GM12892 (cell line): ENCODE measurements around the gene AKT1S1.

Experiments used
- POLR2A ChIP-seq: IDR thresholded peaks from 2 replicates; pipeline ENCODE4 v1.6.1; 2011; ENCODE audit warnings: low read depth, low read length, control low read depth
- POLR2AphosphoS5 ChIP-seq: IDR thresholded peaks from 2 replicates; pipeline ENCODE4 v1.6.1; 2011; ENCODE audit warnings: low read depth, low read length, control low read depth
- TAF1 ChIP-seq: IDR thresholded peaks from 2 replicates; pipeline ENCODE4 v1.6.1; 2011; ENCODE audit warnings: low read depth, mild to moderate bottlenecking, control low read depth, low read length, borderline replicate concordance

DNA sequence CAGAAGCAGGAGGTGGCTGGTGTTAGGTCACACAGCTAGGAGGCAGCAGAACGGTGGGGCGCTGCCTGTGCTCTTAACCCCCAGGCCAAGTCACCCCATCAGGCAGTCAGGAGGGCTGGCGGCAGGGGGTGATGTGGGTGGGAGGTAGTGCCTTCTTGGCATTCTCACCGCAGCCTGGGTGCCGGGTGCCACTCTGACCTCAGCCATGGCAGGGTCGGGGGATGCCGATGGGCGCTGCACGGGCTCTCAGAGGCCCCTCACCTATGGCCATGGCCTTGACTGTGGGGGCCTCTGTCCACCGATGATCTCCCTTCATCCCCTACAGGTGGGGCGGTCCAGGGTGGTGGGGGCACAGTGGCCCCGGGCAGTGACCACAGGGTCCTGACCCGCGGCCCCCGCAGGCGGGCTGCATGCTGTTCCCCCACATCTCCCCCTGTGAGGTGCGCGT is 20.6 kb downstream of the AKT1S1 start:
- no peak for TF ChIP-seq POLR2A
- TF ChIP-seq POLR2AphosphoS5 = no peak; the same call in 1 of the 2 replicates
- no peak for TF ChIP-seq TAF1
